ENCODE results near the gene FIBCD1.

GRCh38 chr9:130908878-130909355 lies 30.1 kb downstream of the FIBCD1 start:
- no peak for TF ChIP-seq CTCF (IDR thresholded peaks at IDR 0.05)
- TF ChIP-seq POLR2A (IDR thresholded peaks at IDR 0.05): no peak
